Vagina (tissue), 2 donors: Measurements from ENCODE around the gene RALGAPB.

Experiments
- CTCF ChIP-seq, 3 experiments: fragments of 450-650 bp in 2 of 3; fragments of 200-600 bp in 1 of 3; sonication (generic) in 1 of 3; IDR thresholded peaks; one replicate each; pipeline ENCODE4 v1.5.1; 2017 to 2019; ENCODE audit warnings: antibody characterized with exemption in 3 of 3, mild to moderate bottlenecking in 2 of 3, moderate library complexity in 2 of 3
- POLR2A ChIP-seq, 2 donors: fragments of 450-650 bp; IDR thresholded peaks; one replicate each; pipeline ENCODE4 v1.6.1; 2017; ENCODE audit warnings: antibody characterized with exemption in 2 of 2, mild to moderate bottlenecking in 2 of 2, moderate library complexity in 2 of 2
- POLR2AphosphoS5 ChIP-seq, 2 donors: sonication (generic); formaldehyde crosslinking; IDR thresholded peaks; one replicate each; pipeline ENCODE4 v1.9.0; 2017; ENCODE audit warnings: antibody characterized with exemption in 2 of 2, mild to moderate bottlenecking in 2 of 2, low read depth in 1 of 2; ENCODE audit not compliant: insufficient read depth in 1 of 2

GRCh38 chr20:38531021-38531420 lies 58.4 kb downstream of the RALGAPB start:
- TF ChIP-seq POLR2AphosphoS5 (IDR thresholded peaks at IDR 0.05; ENCODE audit: insufficient read depth in 1 of 2, low read depth in 1 of 2), result no peak
- TF ChIP-seq POLR2A (IDR thresholded peaks at IDR 0.05), result no peak
- no peak for TF ChIP-seq CTCF (IDR thresholded peaks at IDR 0.05)
